Testis (tissue), 2 donors: ENCODE results near the gene ARHGAP5.

Experiments
- CTCF ChIP-seq, 3 experiments: fragments of 450-650 bp in 2 of 3; fragments of 200-600 bp in 1 of 3; sonication (generic) in 1 of 3; IDR thresholded peaks; one replicate each; pipeline ENCODE4 v1.5.1; 2016 to 2019; ENCODE audit warnings: antibody characterized with exemption in 3 of 3, mild to moderate bottlenecking in 2 of 3, moderate library complexity in 1 of 3
- POLR2A ChIP-seq: fragments of 450-650 bp; IDR thresholded peaks from one replicate; pipeline ENCODE4 v1.6.1; 2017; ENCODE audit warnings: antibody characterized with exemption, mild to moderate bottlenecking, moderate library complexity

GRCh38 chr14:32201816-32202490, 124.8 kb downstream of the ARHGAP5 start, which contains the start of gene RNU6-7:
- TF ChIP-seq CTCF (IDR thresholded peaks at IDR 0.05) (no peak), POLR2A (no peak)
